Kidney (tissue), 22 donors: ENCODE data around the gene MLLT3. TPM values are rescaled to one million over a fixed set of nuclear protein-coding genes. Genes with fewer than 3 reads are reported as not detected.
A peak's percentile ranks its signal among the peaks of the same experiment; 100 is the strongest.

ENCODE experiments used
- DNase-seq, 5 donors: peaks; one replicate each; pipeline ENCODE4 v3.0.0-alpha.2; 2013 to 2020
- FAIRE-seq: peaks from 2 replicates; lab custom pipeline; 2012; peaks lifted over from hg19 to GRCh38; lab: Jason Lieb, UNC
- H3K27ac ChIP-seq, 2 donors: one replicate each; pipeline ENCODE4 v1.7.0; 2013; ENCODE audit warnings: low read depth in 2 of 2, low read length in 2 of 2, inconsistent platforms in 1 of 2
- H3K27me3 ChIP-seq: one replicate; pipeline ENCODE4 v1.7.1; 2013; ENCODE audit warnings: low read length, inconsistent platforms; ENCODE audit not compliant: control insufficient read depth, insufficient read depth
- H3K36me3 ChIP-seq, 3 donors: one replicate each; pipeline versions ENCODE4 v1.7.0 to v1.7.1; 2013; ENCODE audit warnings: low read length in 3 of 3, control low read depth in 1 of 3, inconsistent platforms in 1 of 3; ENCODE audit not compliant: insufficient read depth in 3 of 3, control insufficient read depth in 2 of 3
- H3K4me1 ChIP-seq, 3 donors: one replicate each; pipeline versions ENCODE4 v1.7.0 to v1.7.1; 2013; ENCODE audit warnings: low read length in 3 of 3, inconsistent platforms in 1 of 3, low read depth in 1 of 3; ENCODE audit not compliant: control insufficient read depth in 2 of 3, insufficient read depth in 2 of 3
- H3K4me3 ChIP-seq, 3 donors: one replicate each; pipeline versions ENCODE4 v1.7.0 to v1.8.1; 2013; ENCODE audit warnings: low read length in 3 of 3, control low read depth in 1 of 3, inconsistent platforms in 1 of 3
- H3K9ac ChIP-seq, 3 donors: one replicate each; pipeline versions ENCODE4 v1.7.0 to v1.7.1; 2013; ENCODE audit warnings: low read length in 3 of 3, control low read depth in 1 of 3, inconsistent platforms in 1 of 3
- H3K9me3 ChIP-seq, 3 donors: one replicate each; pipeline versions ENCODE4 v1.7.0 to v1.7.1; 2013; ENCODE audit warnings: low read length in 3 of 3, control low read depth in 1 of 3, inconsistent platforms in 1 of 3; ENCODE audit not compliant: control insufficient read depth in 2 of 3, insufficient read depth in 1 of 3
- CTCF ChIP-seq: IDR thresholded peaks from 3 replicates; pipeline ENCODE4 v1.5.1; 2012; ENCODE audit warnings: mild to moderate bottlenecking, moderate library complexity, borderline replicate concordance; ENCODE audit not compliant: insufficient read depth; ENCODE audit errors: extremely low read depth
- intact Hi-C: fragments of 100-400 bp; cut with DNase I; formaldehyde crosslinking; loops from one replicate; pipeline ENCODE4 v1.11.1; 2022
- long read RNA-seq, 10 donors: library from polyadenylated mRNA in 1 of 10; unstranded in 1 of 10; transcript quantifications; one replicate each; pipeline ENCODE4 v2.0.0 and lab custom pipeline, GENCODE V29; 2021 to 2026
- polyA plus RNA-seq: library from polyadenylated mRNA; stranded (reverse); fragments of 350-450 nt; fragmentation: Illumina TruSeq; extraction: RNeasy Lipid Tissue Mini Kit (QIAGEN cat#74804); gene quantifications from one replicate; pipeline ENCODE4 v1.2.3, GENCODE V29; 2014; ENCODE audit warnings: low read depth, low replicate concordance; ENCODE audit not compliant: insufficient read depth
- total RNA-seq: library from RNA; stranded (reverse); fragmentation: NEBNext Ultra II Directional; extraction: Animal tissue kit (Norgen Biotek cat#: 25700); gene quantifications from one replicate; pipeline ENCODE4 v1.2.1, GENCODE V29; 2021
- donor health status: control.
- donor health status: control.
- donor health status: control.
- donor health status: control.
- donor health status: control.
- donor health status: DM: yes; HTN: yes; CAD: no.
- donor health status: Normal renal cell carcinoma (clear cell type).

MLLT3 gene
- 19.7 TPM for total RNA-seq
- polyA plus RNA-seq: 15.8 TPM
- long read RNA-seq, donor 1, partial matches to known transcripts: 0 of 1 reads
- long read RNA-seq, donor 1, other reads (novel, unspliced or antisense): 0 of 1 reads
- long read RNA-seq, donor 2, full-length matches to known transcripts: 1 of 1 reads
- long read RNA-seq, donor 2, partial matches to known transcripts: 0 of 1 reads
- long read RNA-seq, donor 2, other reads (novel, unspliced or antisense): 0 of 1 reads
- long read RNA-seq, donor 3, partial matches to known transcripts: 11 of 12 reads
- long read RNA-seq, donor 3, other reads (novel, unspliced or antisense): 0 of 12 reads
- long read RNA-seq, donor 4, full-length matches to known transcripts: 1 of 1 reads
- long read RNA-seq, donor 4, partial matches to known transcripts: 0 of 1 reads
- long read RNA-seq, donor 4, other reads (novel, unspliced or antisense): 0 of 1 reads
- long read RNA-seq, donor 5: 0 reads
- long read RNA-seq, donor 6, full-length matches to known transcripts: 1 of 1 reads
- long read RNA-seq, donor 6, partial matches to known transcripts: 0 of 1 reads
- long read RNA-seq, donor 6, other reads (novel, unspliced or antisense): 0 of 1 reads
- long read RNA-seq, donor 7, full-length matches to known transcripts: 5 of 10 reads
- long read RNA-seq, donor 7, partial matches to known transcripts: 1 of 10 reads
- long read RNA-seq, donor 7, other reads (novel, unspliced or antisense): 4 of 10 reads
- long read RNA-seq, donor 8: 0 reads
- long read RNA-seq, donor 9: 0 reads
- long read RNA-seq, donor 10, full-length matches to known transcripts: 1 of 1 reads
- long read RNA-seq, donor 10, partial matches to known transcripts: 0 of 1 reads
- long read RNA-seq, donor 10, other reads (novel, unspliced or antisense): 0 of 1 reads

- Histone ChIP-seq H3K9me3 (no peaks in the 10 kb centered on the region), H3K9ac (peak within 1 kb of the TSS; percentile 76 to 83 (median 76)), H3K4me3 (peak within 1 kb of the TSS; percentile 81 to 94 (median 84)), H3K27ac (peak within 1 kb of the TSS; percentile 87 to 89), H3K36me3 (no peaks in the 10 kb centered on the region), H3K4me1 (peaks cover 0 to 6% (median 4%) of the 10 kb centered on the region in 3 donors), H3K27me3 (peaks cover 11% of the 10 kb centered on the region)
- intact Hi-C loops: loop anchor here (10.0 kb wide), 1 partner anchor 268 kb away; no protein-coding TSS in a partner anchor
- TF ChIP-seq CTCF: no peak
- DNase-seq (peak; percentile 95 to 99 (median 96)), FAIRE-seq (no peak)
These were observed at the start of gene MLLT3 for GRCh38 chr9:20622330-20623020. MLLT3 (minus strand) TSS chr9:20622499.

GRCh38 chr9:20671635-20672034 is 49.3 kb upstream of the MLLT3 start:
- FAIRE-seq: no peak
- H3K36me3 ChIP-seq: no peaks in the 10 kb centered on the region
- no peak for DNase-seq
- no peak overlapping the region for H3K9ac ChIP-seq
- no peaks in the 10 kb centered on the region for H3K9me3 ChIP-seq
- no peaks in the 10 kb centered on the region for H3K4me1 ChIP-seq
- TF ChIP-seq CTCF: no peak
- no peaks in the 10 kb centered on the region for H3K27me3 ChIP-seq
- intact Hi-C loops: no loop called here
- H3K27ac ChIP-seq: no peak overlapping the region
- no peak overlapping the region for H3K4me3 ChIP-seq

GRCh38 chr9:20670395-20670794 is 48.1 kb upstream of the MLLT3 start:
- FAIRE-seq (no peak), DNase-seq (no peak)
- Histone ChIP-seq H3K36me3 (no peaks in the 10 kb centered on the region), H3K9ac (no peak overlapping the region), H3K27me3 (no peaks in the 10 kb centered on the region), H3K4me3 (no peak overlapping the region), H3K4me1 (no peaks in the 10 kb centered on the region), H3K9me3 (no peaks in the 10 kb centered on the region), H3K27ac (no peak overlapping the region)
- intact Hi-C loops: no loop called here
- no peak for TF ChIP-seq CTCF
